Embryonic facial prominence (tissue), 1 donor: ENCODE data around the gene GOSR1.
"Not testable (repeated sequence)": the region's sequence is repeated elsewhere in the genome, so short reads cannot be mapped to it uniquely, and the experiment has no call there.

Experiments
- DNase-seq: peaks from one replicate; pipeline ENCODE4 v3.0.0-alpha.2; 2016; ENCODE audit errors: extremely low spot score

GOSR1 gene

GRCh38 chr17:30477083-30477773 is at the start of gene GOSR1:
Gene GOSR1, plus strand, starts transcription at chr17:30477408. Its CDS starts 26 bp downstream, at chr17:30477434.
- DNase-seq, result peak; percentile 93

- DNase-seq, result no peak
Observed at GRCh38 chr17:30427611-30428010, 49.6 kb upstream of the GOSR1 start.

GRCh38 chr17:30429155-30429554 is 48.1 kb upstream of the GOSR1 start:
- DNase-seq, result no peak

GRCh38 chr17:30433514-30433913 is 43.7 kb upstream of the GOSR1 start:
- no peak for DNase-seq

GRCh38 chr17:30436729-30437128 is 40.5 kb upstream of the GOSR1 start:
- no peak for DNase-seq

- DNase-seq, result no peak
Observed at GRCh38 chr17:30443721-30444120, 33.5 kb upstream of the GOSR1 start.

- not testable (repeated sequence) for DNase-seq
Observed at GRCh38 chr17:30446640-30447039, 30.6 kb upstream of the GOSR1 start.

- no peak for DNase-seq
Observed at GRCh38 chr17:30449480-30449879, 27.7 kb upstream of the GOSR1 start.

GRCh38 chr17:30450125-30451027 is 26.8 kb upstream of the GOSR1 start:
- DNase-seq, result no peak

- DNase-seq, result no peak
Observed at GRCh38 chr17:30454635-30455034, 22.6 kb upstream of the GOSR1 start.

GRCh38 chr17:30458371-30458770 is 18.8 kb upstream of the GOSR1 start:
- DNase-seq, result no peak

- DNase-seq, result not testable (repeated sequence)
Observed at GRCh38 chr17:30458797-30459413, 18.3 kb upstream of the GOSR1 start.

GRCh38 chr17:30468465-30468864 is 8.7 kb upstream of the GOSR1 start:
- DNase-seq, result no peak

- DNase-seq, result no peak
Observed at GRCh38 chr17:30472238-30472890, 4.8 kb upstream of the GOSR1 start.

GRCh38 chr17:30475206-30475605 is 2.0 kb upstream of the GOSR1 start:
- DNase-seq, result no peak

GRCh38 chr17:30476726-30477082 is 504 bp upstream of the GOSR1 start:
- DNase-seq, result no peak

GRCh38 chr17:30477774-30478115 is 537 bp downstream of the GOSR1 start:
- DNase-seq, result no peak

- DNase-seq, result no peak
Observed at GRCh38 chr17:30482555-30482954, 5.3 kb downstream of the GOSR1 start.

- no peak for DNase-seq
Observed at GRCh38 chr17:30483159-30483558, 6.0 kb downstream of the GOSR1 start.

GRCh38 chr17:30493780-30494179 is 16.6 kb downstream of the GOSR1 start:
- DNase-seq, result no peak

- DNase-seq, result no peak
Observed at GRCh38 chr17:30495586-30495985, 18.4 kb downstream of the GOSR1 start.

GRCh38 chr17:30503558-30503957 is 26.4 kb downstream of the GOSR1 start:
- no peak for DNase-seq
